HT1080 (cell line): ENCODE measurements around the gene WEE1. TPM values are rescaled to one million over a fixed set of nuclear protein-coding genes. Genes with fewer than 3 reads are reported as not detected.
A peak's percentile ranks its signal among the peaks of the same experiment; 100 is the strongest.

Source experiments
- DNase-seq: peaks from one replicate; pipeline ENCODE4 v3.0.0-alpha.2; 2015; ENCODE audit warnings: low read depth
- total RNA-seq: library from RNA; depleted of rRNA; stranded (reverse); fragments of >200 nt; shearing (Covaris generic); gene quantifications from 2 replicates; pipeline ENCODE4 v1.2.3, GENCODE V29; 2014

WEE1 gene
- total RNA-seq, 1 experiment from 2014 or later: 39.0 TPM

GRCh38 chr11:9565822-9566560 lies 7.5 kb upstream of the WEE1 start:
- peak; percentile 100 for DNase-seq

- no peak for DNase-seq
These were observed 6.9 kb upstream of the WEE1 start for GRCh38 chr11:9566561-9567063.

- DNase-seq: no peak
These were observed 6.1 kb upstream of the WEE1 start for GRCh38 chr11:9567401-9567800.

DNA sequence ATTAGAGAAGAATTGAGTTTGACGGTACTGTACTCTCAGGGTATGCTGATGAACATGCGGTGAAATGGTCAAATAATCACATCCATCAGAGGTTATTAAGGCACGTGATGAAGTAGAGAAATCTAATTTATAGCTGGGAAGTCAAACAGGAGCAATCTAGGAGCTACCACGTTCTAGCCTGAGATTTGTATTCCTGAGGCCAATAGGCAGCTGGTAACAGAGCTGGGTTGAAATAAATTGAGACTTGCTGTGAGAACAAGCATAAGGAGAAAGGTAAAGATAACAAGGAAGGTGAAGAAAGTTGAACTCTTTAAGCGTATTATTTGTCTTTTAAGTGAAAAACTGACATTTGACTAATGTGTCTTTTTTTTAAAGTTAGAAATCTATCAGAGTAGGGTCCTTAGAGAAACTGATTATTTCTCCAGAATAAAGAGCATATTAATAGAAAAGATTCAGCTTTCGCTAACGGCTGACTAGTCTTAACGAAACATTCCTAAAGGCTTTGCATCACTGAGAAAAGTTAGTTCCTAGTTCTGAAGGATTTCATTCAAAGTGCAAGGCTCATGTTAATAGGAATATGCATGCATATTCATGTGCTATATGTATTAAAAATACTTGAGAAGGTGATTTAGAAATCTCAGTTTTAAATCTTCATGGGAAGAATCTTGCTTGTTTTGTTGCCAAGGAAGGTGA lies 5.2 kb upstream of the WEE1 start:
- no peak for DNase-seq

- DNase-seq: peak; percentile 67
These were observed 4.4 kb upstream of the WEE1 start for GRCh38 chr11:9568854-9569587.

DNA sequence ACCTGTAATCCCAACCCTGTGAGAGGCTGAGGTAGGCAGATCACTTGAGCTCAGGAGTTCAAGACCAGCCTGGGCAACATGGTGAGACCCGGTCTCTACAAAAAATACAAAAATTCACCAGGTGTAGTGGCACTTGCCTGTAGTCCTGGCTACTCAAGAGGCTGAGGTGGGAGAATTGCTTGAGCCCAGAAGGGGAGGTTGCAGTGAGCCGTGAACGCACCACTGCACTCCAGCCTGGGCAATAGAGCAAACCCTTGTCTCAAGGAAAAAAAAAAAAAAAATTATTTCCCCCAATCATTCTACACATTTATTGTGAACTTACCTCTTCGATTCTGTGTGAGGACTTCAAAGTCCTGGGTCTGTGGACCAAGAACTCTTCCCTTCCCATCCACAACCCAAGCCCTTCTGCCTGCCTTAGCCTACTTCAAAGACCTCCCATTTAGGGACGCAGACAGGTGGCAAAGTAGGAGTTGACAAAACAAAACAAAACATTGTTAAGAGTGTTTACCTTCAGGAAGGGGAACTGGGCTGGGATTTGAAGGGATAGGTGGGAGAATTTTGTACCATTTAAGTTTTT lies 3.8 kb upstream of the WEE1 start:
- DNase-seq: no peak

GRCh38 chr11:9570313-9571025 lies 3.0 kb upstream of the WEE1 start:
- DNase-seq: no peak

DNA sequence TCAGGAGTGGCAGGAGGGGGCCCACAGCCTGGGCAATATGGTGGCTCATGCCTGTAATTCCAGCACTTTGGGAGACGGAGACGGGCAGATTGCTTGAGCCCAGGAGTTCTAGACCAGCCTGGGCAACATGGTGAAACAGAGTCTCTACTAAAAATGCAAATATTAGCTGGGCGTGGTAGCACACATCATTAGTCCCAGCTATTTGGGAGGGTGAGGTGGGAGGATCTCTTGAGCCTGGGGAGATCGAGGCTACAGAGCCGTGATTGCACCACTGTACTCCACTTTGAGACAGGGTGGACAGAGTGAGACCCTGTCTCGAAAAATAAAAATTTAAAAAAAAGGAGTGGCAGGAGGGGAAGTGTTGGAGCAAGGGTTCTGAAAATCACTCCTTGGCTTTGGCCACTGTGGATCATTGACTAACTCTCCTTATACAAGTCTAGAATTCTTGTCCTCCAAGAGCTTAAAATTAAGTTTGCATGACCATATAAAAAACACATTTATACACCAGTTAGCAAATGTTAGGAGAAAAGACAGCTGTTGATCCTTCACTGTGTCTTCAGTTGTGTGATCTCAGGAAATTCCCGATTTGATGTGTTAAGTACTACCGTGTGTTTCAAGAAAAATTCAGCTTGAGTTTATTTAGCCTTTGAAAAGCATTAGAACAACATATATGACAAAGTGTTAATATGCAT lies 2.3 kb upstream of the WEE1 start:
- DNase-seq: no peak

GRCh38 chr11:9571763-9572115 lies 1.7 kb upstream of the WEE1 start:
- DNase-seq: no peak

DNA sequence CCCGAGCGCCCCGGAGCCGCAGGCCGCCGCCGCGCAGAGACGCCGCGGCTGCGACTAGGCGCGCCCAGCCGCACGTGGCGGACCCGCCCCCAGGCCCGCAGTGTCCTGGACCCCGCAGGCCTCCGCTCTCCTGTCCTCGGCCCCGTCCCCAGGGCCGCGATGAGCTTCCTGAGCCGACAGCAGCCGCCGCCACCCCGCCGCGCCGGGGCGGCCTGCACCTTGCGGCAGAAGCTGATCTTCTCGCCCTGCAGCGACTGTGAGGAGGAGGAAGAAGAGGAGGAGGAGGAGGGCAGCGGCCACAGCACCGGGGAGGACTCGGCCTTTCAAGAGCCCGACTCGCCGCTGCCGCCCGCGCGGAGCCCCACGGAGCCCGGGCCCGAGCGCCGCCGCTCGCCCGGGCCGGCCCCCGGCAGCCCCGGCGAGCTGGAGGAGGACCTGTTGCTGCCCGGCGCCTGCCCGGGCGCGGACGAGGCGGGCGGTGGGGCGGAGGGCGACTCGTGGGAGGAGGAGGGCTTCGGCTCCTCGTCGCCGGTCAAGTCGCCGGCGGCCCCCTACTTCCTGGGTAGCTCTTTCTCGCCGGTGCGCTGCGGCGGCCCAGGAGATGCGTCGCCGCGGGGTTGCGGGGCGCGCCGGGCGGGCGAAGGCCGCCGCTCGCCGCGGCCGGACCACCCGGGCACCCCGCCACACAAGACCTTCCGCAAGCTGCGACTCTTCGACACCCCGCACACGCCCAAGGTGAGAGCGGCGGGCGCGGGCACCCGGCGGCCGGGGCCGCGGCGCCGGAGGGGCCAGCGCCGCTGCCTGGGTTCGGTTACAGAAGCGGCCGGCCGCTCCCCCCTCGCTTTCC lies 528 bp downstream of the WEE1 start:
- DNase-seq: no peak

- peak; percentile 37 for DNase-seq
These were observed 1.3 kb downstream of the WEE1 start for GRCh38 chr11:9574622-9575259.

DNA sequence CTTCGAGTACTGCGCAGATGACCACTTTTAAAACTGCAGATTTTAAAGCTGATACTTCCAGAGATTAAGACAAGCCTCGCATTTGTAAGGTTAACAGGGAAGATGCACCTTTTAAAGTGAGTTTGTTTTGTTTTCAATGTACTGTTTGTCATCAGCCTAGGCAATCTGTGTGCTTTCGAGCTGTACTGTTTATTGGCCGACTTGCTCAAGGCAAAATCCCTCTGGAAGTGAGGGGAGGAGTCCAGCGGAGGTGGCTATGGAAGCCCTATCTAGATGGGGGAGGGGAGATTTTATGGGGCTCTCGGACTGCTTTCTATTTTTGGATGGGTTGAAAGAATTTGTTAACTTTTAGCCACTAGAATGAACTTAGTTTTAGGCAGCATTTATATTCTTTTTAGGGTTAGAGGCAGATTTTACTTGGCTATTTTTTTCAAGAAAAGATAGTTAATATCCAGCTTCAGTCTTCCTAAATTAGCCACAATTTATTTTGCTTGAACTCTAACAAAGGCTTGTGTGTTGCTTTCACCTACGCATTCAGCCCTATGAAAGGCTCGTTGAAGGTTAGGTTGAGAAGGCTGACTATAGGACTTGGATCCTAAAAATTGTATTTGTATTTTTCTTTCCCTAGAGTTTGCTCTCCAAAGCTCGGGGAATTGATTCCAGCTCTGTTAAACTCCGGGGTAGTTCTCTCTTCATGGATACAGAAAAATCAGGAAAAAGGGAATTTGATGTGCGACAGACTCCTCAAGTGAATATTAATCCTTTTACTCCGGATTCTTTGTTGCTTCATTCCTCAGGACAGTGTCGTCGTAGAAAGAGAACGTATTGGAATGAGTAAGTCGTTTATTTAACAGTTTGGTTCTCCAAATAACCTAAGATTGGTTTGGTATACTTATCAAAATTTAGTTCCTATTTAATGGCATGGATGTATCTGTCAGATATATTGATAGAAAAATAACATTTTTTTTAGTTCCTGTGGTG lies 2.1 kb downstream of the WEE1 start:
- peak; percentile 81 for DNase-seq

DNA sequence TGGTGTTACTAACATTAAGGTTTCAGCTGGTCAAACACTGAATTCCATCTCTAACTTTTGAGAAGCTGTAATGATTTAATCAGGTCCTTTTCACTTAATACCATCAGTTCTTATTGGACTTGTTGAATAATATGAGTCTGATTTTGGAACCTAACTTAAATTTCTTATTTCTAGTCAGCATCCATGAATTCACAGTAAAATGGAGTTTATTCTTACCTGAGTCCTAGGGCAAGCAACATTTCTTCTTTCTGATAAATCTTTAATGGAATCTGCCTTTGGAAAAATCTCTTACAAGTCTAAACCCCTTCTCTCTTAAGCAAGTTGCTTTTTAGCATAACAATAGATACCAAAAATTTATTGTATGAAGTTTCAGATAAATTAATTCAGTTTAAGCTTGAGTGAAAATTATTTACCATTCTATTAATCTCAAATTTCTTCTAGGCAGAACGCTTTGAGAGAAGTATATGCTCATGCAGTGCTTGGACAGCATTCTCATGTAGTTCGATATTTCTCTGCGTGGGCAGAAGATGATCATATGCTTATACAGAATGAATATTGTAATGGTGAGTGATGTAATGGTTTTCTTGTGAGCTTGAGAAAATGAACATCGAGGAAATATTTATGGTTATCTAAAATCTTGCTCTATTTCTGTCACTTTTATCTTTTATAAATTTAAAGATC lies 3.4 kb downstream of the WEE1 start:
- DNase-seq: no peak

- DNase-seq: no peak
These were observed 4.1 kb downstream of the WEE1 start for GRCh38 chr11:9577556-9577955.

GRCh38 chr11:9580894-9581293 lies 7.4 kb downstream of the WEE1 start:
- DNase-seq: no peak

DNA sequence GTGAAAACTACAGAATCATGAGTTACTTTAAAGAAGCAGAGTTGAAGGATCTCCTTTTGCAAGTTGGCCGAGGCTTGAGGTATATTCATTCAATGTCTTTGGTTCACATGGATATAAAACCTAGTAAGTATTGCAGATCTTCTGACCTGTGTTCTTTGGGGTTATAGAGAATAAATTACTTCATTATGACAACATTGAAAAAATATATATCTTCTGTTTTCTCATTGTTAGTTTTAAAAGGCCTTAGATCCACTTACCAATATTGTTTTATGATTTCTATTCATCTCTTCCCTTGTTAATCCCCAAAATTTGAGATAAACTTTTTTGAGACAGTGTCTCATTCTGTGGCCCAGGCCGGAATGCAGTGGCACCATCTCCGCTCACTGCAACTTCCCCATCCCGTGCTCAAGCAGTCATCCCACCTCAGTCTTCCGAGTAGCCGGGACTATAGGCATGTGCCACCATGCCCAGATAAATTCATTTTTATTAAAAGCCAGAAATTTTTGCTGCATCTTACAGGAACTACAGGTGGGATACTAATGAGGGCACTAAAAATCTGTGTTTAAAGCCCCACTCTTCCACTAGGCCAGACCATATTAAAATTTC lies 8.2 kb downstream of the WEE1 start:
- no peak for DNase-seq

DNA sequence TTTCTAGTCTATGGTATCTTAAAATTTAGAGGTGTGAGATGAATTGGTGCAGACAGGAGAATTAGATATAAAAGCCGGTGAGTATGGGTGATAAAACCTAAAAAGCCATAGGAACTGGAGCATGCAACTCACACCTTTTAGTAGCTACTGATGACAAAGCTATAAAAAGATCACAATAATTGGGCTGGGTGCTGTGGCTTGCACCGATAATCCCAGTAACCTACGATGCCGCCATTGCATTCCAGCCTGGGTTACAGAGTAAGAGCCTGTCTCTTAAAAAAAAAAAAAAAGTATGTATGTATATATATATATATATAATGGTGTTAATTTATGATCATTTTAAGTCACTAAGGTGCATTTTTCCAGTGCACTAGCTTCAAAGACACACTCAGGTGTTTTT lies 17.2 kb downstream of the WEE1 start:
- no peak for DNase-seq
